Ishikawa (cell line): Measurements from ENCODE around the gene PHLDB3.

Source experiments
- EGR1 ChIP-seq: IDR thresholded peaks from 2 replicates; pipeline ENCODE4 v1.6.1; 2012
- RAD21 ChIP-seq: IDR thresholded peaks from 2 replicates; pipeline ENCODE4 v1.6.1; 2012; ENCODE audit warnings: low read depth
- TF ChIP-seq, protein P1 (sequence below): IDR thresholded peaks from 2 replicates; pipeline ENCODE4 v1.6.1; 2012; ENCODE audit warnings: low read depth, mild to moderate bottlenecking

DNA sequence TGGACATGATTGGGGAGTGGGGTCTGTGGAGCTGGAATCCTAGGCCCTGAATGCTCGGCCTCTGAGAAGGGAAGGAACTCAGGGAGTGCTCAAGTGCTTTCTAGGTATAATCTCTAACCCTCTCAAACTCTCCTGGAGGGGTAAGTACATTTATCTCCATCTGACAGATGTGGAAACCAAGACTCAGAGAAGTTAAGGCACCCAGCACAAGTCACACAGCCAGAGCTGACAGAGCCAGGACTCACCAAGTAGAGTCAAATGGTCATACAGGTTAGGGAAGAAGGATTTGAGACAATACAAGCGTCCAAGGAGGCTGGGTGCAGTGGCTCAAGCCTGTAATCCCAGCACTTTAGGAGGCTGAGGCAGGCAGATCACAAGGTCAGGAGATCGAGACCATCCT, 26.2 kb downstream of the PHLDB3 start:
- no peak for TF ChIP-seq EGR1
- TF ChIP-seq RAD21: no peak
- TF ChIP-seq, protein P1, sequence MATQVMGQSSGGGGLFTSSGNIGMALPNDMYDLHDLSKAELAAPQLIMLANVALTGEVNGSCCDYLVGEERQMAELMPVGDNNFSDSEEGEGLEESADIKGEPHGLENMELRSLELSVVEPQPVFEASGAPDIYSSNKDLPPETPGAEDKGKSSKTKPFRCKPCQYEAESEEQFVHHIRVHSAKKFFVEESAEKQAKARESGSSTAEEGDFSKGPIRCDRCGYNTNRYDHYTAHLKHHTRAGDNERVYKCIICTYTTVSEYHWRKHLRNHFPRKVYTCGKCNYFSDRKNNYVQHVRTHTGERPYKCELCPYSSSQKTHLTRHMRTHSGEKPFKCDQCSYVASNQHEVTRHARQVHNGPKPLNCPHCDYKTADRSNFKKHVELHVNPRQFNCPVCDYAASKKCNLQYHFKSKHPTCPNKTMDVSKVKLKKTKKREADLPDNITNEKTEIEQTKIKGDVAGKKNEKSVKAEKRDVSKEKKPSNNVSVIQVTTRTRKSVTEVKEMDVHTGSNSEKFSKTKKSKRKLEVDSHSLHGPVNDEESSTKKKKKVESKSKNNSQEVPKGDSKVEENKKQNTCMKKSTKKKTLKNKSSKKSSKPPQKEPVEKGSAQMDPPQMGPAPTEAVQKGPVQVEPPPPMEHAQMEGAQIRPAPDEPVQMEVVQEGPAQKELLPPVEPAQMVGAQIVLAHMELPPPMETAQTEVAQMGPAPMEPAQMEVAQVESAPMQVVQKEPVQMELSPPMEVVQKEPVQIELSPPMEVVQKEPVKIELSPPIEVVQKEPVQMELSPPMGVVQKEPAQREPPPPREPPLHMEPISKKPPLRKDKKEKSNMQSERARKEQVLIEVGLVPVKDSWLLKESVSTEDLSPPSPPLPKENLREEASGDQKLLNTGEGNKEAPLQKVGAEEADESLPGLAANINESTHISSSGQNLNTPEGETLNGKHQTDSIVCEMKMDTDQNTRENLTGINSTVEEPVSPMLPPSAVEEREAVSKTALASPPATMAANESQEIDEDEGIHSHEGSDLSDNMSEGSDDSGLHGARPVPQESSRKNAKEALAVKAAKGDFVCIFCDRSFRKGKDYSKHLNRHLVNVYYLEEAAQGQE: no peak
